H9 (cell line): ENCODE results near the gene VPS9D1. TPM values are rescaled to one million over a fixed set of nuclear protein-coding genes. Genes with fewer than 3 reads are reported as not detected.

Experiments used
- DNase-seq: peaks from one replicate; pipeline ENCODE4 v3.0.0-alpha.2; 2017
- H2AFZ ChIP-seq: one replicate; pipeline ENCODE4 v1.6.1; 2013; ENCODE audit warnings: mild to moderate bottlenecking, low read length, control low read depth, moderate library complexity
- H2AK5ac ChIP-seq: 2 replicates; pipeline ENCODE4 v1.6.1; 2013; ENCODE audit warnings: low read length, control low read depth, mixed read lengths; ENCODE audit not compliant: insufficient read length
- H2BK120ac ChIP-seq: one replicate; pipeline ENCODE4 v1.6.1; 2013; ENCODE audit warnings: low read depth, mild to moderate bottlenecking, low read length, control low read depth, inconsistent platforms; ENCODE audit not compliant: poor library complexity, severe bottlenecking
- H2BK12ac ChIP-seq: 2 replicates; pipeline ENCODE4 v1.6.1; 2013; ENCODE audit warnings: low read length, control low read depth, mixed read lengths, low read depth; ENCODE audit not compliant: insufficient read length
- H2BK15ac ChIP-seq: 2 replicates; pipeline ENCODE4 v1.6.1; 2013; ENCODE audit warnings: low read depth, low read length, control low read depth
- H2BK20ac ChIP-seq: one replicate; pipeline ENCODE4 v1.6.1; 2013; ENCODE audit warnings: low read depth, mild to moderate bottlenecking, low read length, control low read depth, inconsistent platforms; ENCODE audit not compliant: poor library complexity, severe bottlenecking
- H2BK5ac ChIP-seq: 2 replicates; pipeline ENCODE4 v1.6.1; 2013; ENCODE audit warnings: low read length, control low read depth, mixed read lengths; ENCODE audit not compliant: insufficient read length
- H3K14ac ChIP-seq: 2 replicates; pipeline ENCODE4 v1.6.1; 2013; ENCODE audit warnings: low read length, control low read depth; ENCODE audit not compliant: insufficient read depth
- H3K18ac ChIP-seq: 2 replicates; pipeline ENCODE4 v1.6.1; 2013; ENCODE audit warnings: low read depth, mild to moderate bottlenecking, mixed read lengths, low read length, control low read depth; ENCODE audit not compliant: insufficient read length
- H3K23ac ChIP-seq: 2 replicates; pipeline ENCODE4 v1.6.1; 2013; ENCODE audit warnings: low read length, control low read depth, mixed read lengths, low read depth; ENCODE audit not compliant: insufficient read length
- H3K23me2 ChIP-seq: 2 replicates; pipeline ENCODE4 v1.6.1; 2013; ENCODE audit warnings: low read depth, mild to moderate bottlenecking, mixed read lengths, low read length, control low read depth; ENCODE audit not compliant: insufficient read length, poor library complexity, severe bottlenecking
- H3K27ac ChIP-seq: 2 replicates; pipeline ENCODE4 v1.5.1; 2013; ENCODE audit warnings: low read length, control low read depth, mixed read lengths, low read depth; ENCODE audit not compliant: insufficient read length
- H3K27me3 ChIP-seq: 2 replicates; pipeline ENCODE4 v1.6.1; 2013; ENCODE audit warnings: low read length, control low read depth, inconsistent platforms; ENCODE audit not compliant: insufficient read depth
- H3K4ac ChIP-seq: 2 replicates; pipeline ENCODE4 v1.6.1; 2013; ENCODE audit warnings: low read depth, mild to moderate bottlenecking, control low read depth, inconsistent platforms, low read length, moderate library complexity
- H3K4me1 ChIP-seq: 2 replicates; pipeline ENCODE4 v1.6.1; 2013; ENCODE audit warnings: low read length, control low read depth, inconsistent platforms; ENCODE audit not compliant: insufficient read depth
- H3K4me2 ChIP-seq: 2 replicates; pipeline ENCODE4 v1.6.1; 2013; ENCODE audit warnings: low read length, control low read depth, mixed read lengths; ENCODE audit not compliant: insufficient read length, insufficient read depth
- H3K56ac ChIP-seq: 2 replicates; pipeline ENCODE4 v1.6.1; 2013; ENCODE audit warnings: low read depth, mild to moderate bottlenecking, mixed read lengths, low read length, control low read depth; ENCODE audit not compliant: insufficient read length
- H3K79me1 ChIP-seq: 2 replicates; pipeline ENCODE4 v1.6.1; 2013; ENCODE audit warnings: low read depth, mild to moderate bottlenecking, moderate library complexity, low read length, control low read depth, inconsistent platforms; ENCODE audit not compliant: insufficient read depth, poor library complexity, severe bottlenecking
- H3K79me2 ChIP-seq: 2 replicates; pipeline ENCODE4 v1.6.1; 2013; ENCODE audit warnings: low read length, control low read depth, inconsistent platforms; ENCODE audit not compliant: insufficient read depth
- H3K9ac ChIP-seq: 2 replicates; pipeline ENCODE4 v1.6.1; 2013; ENCODE audit warnings: low read length, control low read depth, mixed read lengths; ENCODE audit not compliant: insufficient read length; ENCODE audit errors: extremely low read depth
- H3K9me3 ChIP-seq: one replicate; pipeline ENCODE4 v1.6.1; 2013; ENCODE audit warnings: low read depth, low read length, inconsistent platforms; ENCODE audit not compliant: control insufficient read depth
- H3T11ph ChIP-seq: one replicate; pipeline ENCODE4 v1.6.1; 2013; ENCODE audit warnings: mild to moderate bottlenecking, low read length, control low read depth, inconsistent platforms
- H4K20me1 ChIP-seq: one replicate; pipeline ENCODE4 v1.6.1; 2013; ENCODE audit not compliant: control insufficient read depth, insufficient read length, insufficient read depth
- H4K5ac ChIP-seq: 2 replicates; pipeline ENCODE4 v1.6.1; 2013; ENCODE audit warnings: low read depth, mild to moderate bottlenecking, mixed read lengths, low read length, control low read depth; ENCODE audit not compliant: insufficient read length
- H4K8ac ChIP-seq: replicated peaks from 2 replicates; pipeline ENCODE4 v1.6.1; 2013; ENCODE audit warnings: low read length, control low read depth, mixed read lengths, low read depth; ENCODE audit not compliant: insufficient read length
- H4K91ac ChIP-seq: 2 replicates; pipeline ENCODE4 v1.6.1; 2013; ENCODE audit warnings: low read depth, mild to moderate bottlenecking, moderate library complexity, mixed read lengths, low read length, control low read depth; ENCODE audit not compliant: insufficient read length
- H3K27ac Mint-ChIP-seq, 3 experiments: 2 replicates in 2 of 3; 3 replicates in 1 of 3; pipeline ENCODE4 v1.8.0; 2020 to 2021; ENCODE audit warnings: mixed read lengths in 3 of 3, mild to moderate bottlenecking in 1 of 3, moderate library complexity in 1 of 3
- H3K27me3 Mint-ChIP-seq: 2 replicates; pipeline ENCODE4 v1.8.0; 2021; ENCODE audit warnings: low read depth, mild to moderate bottlenecking, moderate library complexity, mixed read lengths
- H3K36me3 Mint-ChIP-seq, 3 experiments: 2 replicates in 2 of 3; 3 replicates in 1 of 3; pipeline ENCODE4 v1.8.0; 2020 to 2021; ENCODE audit warnings: low read depth in 3 of 3, mixed read lengths in 3 of 3; ENCODE audit not compliant: insufficient read depth in 1 of 3
- H3K4me1 Mint-ChIP-seq, 2 experiments: 2 replicates each; pipeline ENCODE4 v1.8.0; 2020; ENCODE audit warnings: mixed read lengths in 2 of 2
- H3K4me3 Mint-ChIP-seq, 2 experiments: 2 replicates in 1 of 2; 3 replicates in 1 of 2; pipeline ENCODE4 v1.8.0; 2020 to 2021; ENCODE audit warnings: mild to moderate bottlenecking in 2 of 2, mixed read lengths in 2 of 2, moderate library complexity in 1 of 2
- H3K9me3 Mint-ChIP-seq, 2 experiments: 2 replicates in 1 of 2; 3 replicates in 1 of 2; pipeline ENCODE4 v1.8.0; 2020; ENCODE audit warnings: mild to moderate bottlenecking in 2 of 2, mixed read lengths in 2 of 2, moderate library complexity in 1 of 2
- WGBS: extraction: QIAGEN DNeasy Blood & Tissue Kit; methylation state at CpG from one replicate; pipeline ENCODE4 v1.1.7; 2013; ENCODE audit warnings: missing lambda C conversion rate, low lambda C conversion rate, mixed read lengths; ENCODE audit not compliant: insufficient read length; ENCODE audit errors: extremely low coverage; 5-methylcytosine and 5-hydroxymethylcytosine counted together
- total RNA-seq: library from RNA; stranded (reverse); gene quantifications from 2 replicates; pipeline ENCODE4 v1.2.1, GENCODE V29; 2021
- TF ChIP-seq, protein P1 (sequence below): fragments of 200-600 bp; sonication (generic); conservative IDR thresholded peaks from 3 replicates; pipeline ENCODE4 v1.8.0; 2021; ENCODE audit warnings: antibody characterized with exemption, mild to moderate bottlenecking

The VPS9D1 gene
- total RNA-seq, 1 experiment from 2014 or later: 6.0 TPM

DNA sequence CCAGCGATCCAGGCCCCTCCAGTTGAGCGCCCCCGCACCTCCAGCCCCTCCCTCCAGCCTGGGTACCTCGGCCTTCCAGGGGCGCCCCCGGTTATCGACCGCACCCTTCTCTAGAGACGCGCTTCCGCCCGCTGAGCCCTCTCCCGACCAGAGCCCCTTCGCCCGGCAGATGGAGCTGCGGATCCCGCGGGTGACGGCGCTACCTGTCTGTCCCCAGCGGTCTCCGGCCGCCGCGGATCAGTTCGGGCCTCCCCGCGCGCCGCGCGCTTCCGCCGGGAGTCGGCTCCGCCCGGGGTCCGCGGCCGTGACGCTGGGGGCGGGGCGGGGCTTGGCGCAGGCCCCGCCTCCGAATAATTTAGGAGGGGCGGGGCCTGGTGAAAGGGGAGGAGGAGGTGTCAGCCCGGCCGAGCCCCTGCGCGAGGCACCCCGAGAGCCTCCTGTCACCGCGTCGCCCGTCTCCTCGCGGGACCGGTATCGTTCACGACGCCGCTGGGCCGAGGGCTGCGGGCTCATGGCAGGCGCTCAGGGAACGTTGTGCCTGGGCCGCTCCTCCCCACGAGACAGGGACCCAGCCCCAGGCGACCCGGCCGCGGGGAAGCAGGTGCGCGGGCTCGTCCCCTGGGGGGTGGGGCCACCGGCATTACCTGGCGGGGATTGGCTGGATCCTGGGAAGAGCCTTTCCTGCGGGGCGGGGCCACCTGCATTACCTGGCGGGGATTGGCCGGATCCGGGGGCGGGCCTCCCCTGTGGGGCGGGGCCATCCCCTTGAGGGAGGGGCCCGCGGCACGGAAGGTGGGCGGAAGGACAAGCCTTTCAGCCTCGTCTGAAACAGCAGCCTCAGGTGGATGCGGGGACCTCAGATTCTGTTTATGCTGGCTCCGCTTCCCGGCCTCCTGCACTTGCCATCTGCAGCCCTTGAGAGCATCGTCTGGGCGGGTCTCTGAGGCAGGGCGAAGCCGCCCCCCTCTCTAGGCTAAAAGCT is 19.0 kb downstream of the VPS9D1 start, which contains the start of gene SPATA2L:
Gene SPATA2L, minus strand, starts transcription at position 281 of the 982 bp plus-strand sequence. CDS start 473 bp downstream, outside the sequence.
- peaks cover 13 to 14% of the 10 kb centered on the region in 2 experiments for H3K4me1 Mint-ChIP-seq
- no peak within 1 kb of the TSS; the same call in 1 of the 2 replicates for H3K4ac ChIP-seq
- no peak within 1 kb of the TSS for H2AK5ac ChIP-seq
- H2BK15ac ChIP-seq: no peak within 1 kb of the TSS
- no peak within 1 kb of the TSS for H3K56ac ChIP-seq
- H3K9me3 Mint-ChIP-seq: no peaks in the 10 kb centered on the region
- peak within 1 kb of the TSS in 1 of 3 experiments; percentile 64; a peak in 1 of 7 replicates for H3K27ac Mint-ChIP-seq
- no peak within 1 kb of the TSS for H3K27ac ChIP-seq
- H3K14ac ChIP-seq: peak within 1 kb of the TSS; percentile 72
- no peak within 1 kb of the TSS for H4K5ac ChIP-seq
- no peak within 1 kb of the TSS for H3K23ac ChIP-seq
- no peaks in the 10 kb centered on the region for H3K4me1 ChIP-seq
- H3K4me3 Mint-ChIP-seq: peak within 1 kb of the TSS; percentile 76 to 81
- no peak within 1 kb of the TSS for H2BK120ac ChIP-seq
- no peak within 1 kb of the TSS for H2BK12ac ChIP-seq
- DNase-seq: peak; percentile 98
- H3K4me2 ChIP-seq: peak within 1 kb of the TSS; percentile 42
- H3K36me3 Mint-ChIP-seq: peaks cover 4 to 17% (median 10%) of the 10 kb centered on the region in 3 experiments; a peak in 6 of 7 replicates
- no peaks in the 10 kb centered on the region for H3K79me2 ChIP-seq
- no peak within 1 kb of the TSS for H4K91ac ChIP-seq
- WGBS: no CpG with 5 or more reads among the region's 97 CpGs
- H3K18ac ChIP-seq: peak within 1 kb of the TSS; percentile 45
- H3K27me3 Mint-ChIP-seq: peaks cover 27% of the 10 kb centered on the region
- no peak within 1 kb of the TSS for H4K8ac ChIP-seq
- no peaks in the 10 kb centered on the region for H3K79me1 ChIP-seq
- H2BK20ac ChIP-seq: no peak within 1 kb of the TSS
- no peak within 1 kb of the TSS for H3K9ac ChIP-seq
- H3K23me2 ChIP-seq: peaks cover 11% of the 10 kb centered on the region
- TF ChIP-seq, protein P1, sequence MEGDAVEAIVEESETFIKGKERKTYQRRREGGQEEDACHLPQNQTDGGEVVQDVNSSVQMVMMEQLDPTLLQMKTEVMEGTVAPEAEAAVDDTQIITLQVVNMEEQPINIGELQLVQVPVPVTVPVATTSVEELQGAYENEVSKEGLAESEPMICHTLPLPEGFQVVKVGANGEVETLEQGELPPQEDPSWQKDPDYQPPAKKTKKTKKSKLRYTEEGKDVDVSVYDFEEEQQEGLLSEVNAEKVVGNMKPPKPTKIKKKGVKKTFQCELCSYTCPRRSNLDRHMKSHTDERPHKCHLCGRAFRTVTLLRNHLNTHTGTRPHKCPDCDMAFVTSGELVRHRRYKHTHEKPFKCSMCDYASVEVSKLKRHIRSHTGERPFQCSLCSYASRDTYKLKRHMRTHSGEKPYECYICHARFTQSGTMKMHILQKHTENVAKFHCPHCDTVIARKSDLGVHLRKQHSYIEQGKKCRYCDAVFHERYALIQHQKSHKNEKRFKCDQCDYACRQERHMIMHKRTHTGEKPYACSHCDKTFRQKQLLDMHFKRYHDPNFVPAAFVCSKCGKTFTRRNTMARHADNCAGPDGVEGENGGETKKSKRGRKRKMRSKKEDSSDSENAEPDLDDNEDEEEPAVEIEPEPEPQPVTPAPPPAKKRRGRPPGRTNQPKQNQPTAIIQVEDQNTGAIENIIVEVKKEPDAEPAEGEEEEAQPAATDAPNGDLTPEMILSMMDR: peak; percentile 12; the same call in 1 of the 3 replicates
- no peaks in the 10 kb centered on the region for H3K9me3 ChIP-seq
- H2AFZ ChIP-seq: no peak within 1 kb of the TSS
- H3T11ph ChIP-seq: no peak within 1 kb of the TSS
- no peak within 1 kb of the TSS for H2BK5ac ChIP-seq
- H4K20me1 ChIP-seq: no peaks in the 10 kb centered on the region
- H3K27me3 ChIP-seq: no peaks in the 10 kb centered on the region
